Neural cell (in vitro differentiated cells): ENCODE results near the gene GALNT2. TPM values are rescaled to one million over a fixed set of nuclear protein-coding genes. Genes with fewer than 3 reads are reported as not detected.

Experiments used
- H2AFZ ChIP-seq: fragments of 200-600, 300-800 bp; sonication (generic), shearing (Covaris generic); 2 replicates; pipeline ENCODE4 v1.6.0; 2014; ENCODE audit warnings: low read depth, mild to moderate bottlenecking, antibody characterized with exemption, low read length, moderate library complexity
- H3F3A ChIP-seq: fragments of 200-600 bp; shearing (Covaris generic); 2 replicates; pipeline ENCODE4 v1.6.1; 2016; ENCODE audit warnings: mild to moderate bottlenecking, moderate library complexity, mixed read lengths, antibody characterized with exemption, low read length; ENCODE audit not compliant: insufficient read depth, poor library complexity, severe bottlenecking
- H3K27ac ChIP-seq: fragments of 200-600, 300-800 bp; sonication (generic), shearing (Covaris generic); 2 replicates; pipeline ENCODE4 v1.5.1; 2014; ENCODE audit warnings: mild to moderate bottlenecking, low read length, moderate library complexity
- H3K27me3 ChIP-seq: fragments of 300-800, 200-600 bp; sonication (generic), shearing (Covaris generic); 2 replicates; pipeline ENCODE4 v1.6.0; 2014; ENCODE audit warnings: mild to moderate bottlenecking, low read depth, low read length, moderate library complexity; ENCODE audit not compliant: insufficient read depth
- H3K36me3 ChIP-seq: fragments of 300-800, 200-600 bp; sonication (generic), shearing (Covaris generic); 2 replicates; pipeline ENCODE4 v1.5.1; 2014; ENCODE audit warnings: mild to moderate bottlenecking, antibody characterized with exemption, low read length, moderate library complexity; ENCODE audit not compliant: insufficient read depth
- H3K4me2 ChIP-seq: fragments of 300-800, 200-600 bp; sonication (generic), shearing (Covaris generic); 2 replicates; pipeline ENCODE4 v1.6.0; 2014; ENCODE audit warnings: mild to moderate bottlenecking, low read length
- H3K4me3 ChIP-seq: fragments of 300-800, 200-600 bp; sonication (generic), shearing (Covaris generic); 2 replicates; pipeline ENCODE4 v1.5.1; 2014; ENCODE audit warnings: mild to moderate bottlenecking, low read length, moderate library complexity
- H3K79me2 ChIP-seq: fragments of 200-600 bp; shearing (Covaris generic); replicated peaks from 2 replicates; pipeline ENCODE4 v1.6.0; 2014; ENCODE audit warnings: mild to moderate bottlenecking, low read length, moderate library complexity; ENCODE audit not compliant: insufficient read depth
- H3K9ac ChIP-seq: fragments of 300-800, 200-600 bp; sonication (generic), shearing (Covaris generic); 2 replicates; pipeline ENCODE4 v1.6.1; 2016; ENCODE audit warnings: mild to moderate bottlenecking, low read length, mixed read lengths
- H3K9me2 ChIP-seq: fragments of 200-600 bp; shearing (Covaris generic); 2 replicates; pipeline ENCODE4 v1.6.1; 2016; ENCODE audit warnings: mild to moderate bottlenecking, low read length, mixed read lengths; ENCODE audit not compliant: insufficient read depth
- H3K9me3 ChIP-seq: fragments of 200-600, 300-800 bp; sonication (generic), shearing (Covaris generic); 2 replicates; pipeline ENCODE4 v1.6.1; 2016; ENCODE audit warnings: mild to moderate bottlenecking, mixed run types, low read length, moderate library complexity, mixed read lengths
- H4K20me1 ChIP-seq: fragments of 200-600 bp; shearing (Covaris generic); 2 replicates; pipeline ENCODE4 v1.6.1; 2016; ENCODE audit warnings: mild to moderate bottlenecking, mixed run types; ENCODE audit not compliant: insufficient read depth
- EP300 ChIP-seq: fragments of 450-650 bp; conservative IDR thresholded peaks from 2 replicates; pipeline ENCODE4 v1.6.1; 2014; ENCODE audit warnings: antibody characterized with exemption, mild to moderate bottlenecking, moderate library complexity; ENCODE audit not compliant: poor library complexity, severe bottlenecking
- EZH2 ChIP-seq: fragments of 200-600, 300-800 bp; shearing (Covaris generic), sonication (generic); IDR thresholded peaks from 2 replicates; pipeline ENCODE4 v1.6.1; 2014; ENCODE audit warnings: antibody characterized with exemption, low read length, borderline replicate concordance, mild to moderate bottlenecking; ENCODE audit not compliant: insufficient read depth, poor library complexity, severe bottlenecking
- MXI1 ChIP-seq: fragments of 450-650 bp; conservative IDR thresholded peaks from 2 replicates; pipeline ENCODE4 v1.6.1; 2014; ENCODE audit warnings: antibody characterized with exemption, mild to moderate bottlenecking; ENCODE audit not compliant: poor library complexity, severe bottlenecking
- POLR2AphosphoS5 ChIP-seq: IDR thresholded peaks from 2 replicates; pipeline ENCODE4 v1.6.1; 2012
- RAD21 ChIP-seq: fragments of 450-650 bp; conservative IDR thresholded peaks from 2 replicates; pipeline ENCODE4 v1.6.1; 2014; ENCODE audit warnings: antibody characterized with exemption, mild to moderate bottlenecking, moderate library complexity
- SMC3 ChIP-seq: fragments of 450-650 bp; conservative IDR thresholded peaks from 2 replicates; pipeline ENCODE4 v1.6.1; 2014; ENCODE audit warnings: antibody characterized with exemption, mild to moderate bottlenecking, moderate library complexity; ENCODE audit not compliant: poor library complexity
- TAF1 ChIP-seq: IDR thresholded peaks from 2 replicates; pipeline ENCODE4 v1.6.1; 2012; ENCODE audit warnings: low read depth
- polyA plus RNA-seq: library from polyadenylated mRNA; depleted of rRNA; stranded (reverse); fragments of >200 nt; gene quantifications from 2 replicates; pipeline ENCODE4 v1.2.3, GENCODE V29; 2014
- TF ChIP-seq, protein P1 (sequence below): fragments of 450-650 bp; IDR thresholded peaks from 2 replicates; pipeline ENCODE4 v1.5.1; 2014; ENCODE audit warnings: antibody characterized with exemption, mild to moderate bottlenecking, moderate library complexity; ENCODE audit not compliant: poor library complexity, severe bottlenecking
- TF ChIP-seq, protein P2 (sequence below): IDR thresholded peaks from 2 replicates; pipeline ENCODE4 v1.6.1; 2012; ENCODE audit warnings: borderline replicate concordance

GALNT2 gene
- polyA plus RNA-seq, 1 donor from 2014 or later = 38.8 TPM

DNA sequence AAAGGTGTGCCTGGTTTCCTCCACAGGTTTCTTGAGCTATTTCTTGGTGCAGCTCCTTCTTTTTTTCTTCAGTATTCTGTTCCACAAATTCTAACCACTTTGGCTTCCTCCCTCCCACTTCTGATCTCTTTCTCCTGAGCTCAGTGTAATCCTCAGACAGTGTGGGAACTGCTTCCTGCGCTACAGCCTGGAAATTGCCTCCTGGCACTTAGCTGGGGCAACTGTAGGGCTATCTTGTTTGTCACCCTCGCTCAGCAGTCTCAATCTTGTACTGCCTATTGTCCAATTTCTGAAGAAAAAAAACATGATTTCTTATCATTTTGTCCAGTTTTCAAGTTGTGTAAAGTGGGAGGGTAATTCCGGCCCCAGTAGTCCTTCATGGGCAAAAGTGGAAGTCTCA, 24.0 kb upstream of the GALNT2 start:
- Histone ChIP-seq H3K36me3 (no peaks in the 10 kb centered on the region), H3F3A (no peaks in the 10 kb centered on the region), H3K79me2 (no peaks in the 10 kb centered on the region), H3K9me3 (no peaks in the 10 kb centered on the region), H3K4me2 (no peak overlapping the region), H3K9ac (no peak overlapping the region), H3K27ac (no peak overlapping the region), H4K20me1 (no peaks in the 10 kb centered on the region), H3K4me3 (no peak overlapping the region), H3K27me3 (no peaks in the 10 kb centered on the region), H2AFZ (no peak overlapping the region), H3K9me2 (no peaks in the 10 kb centered on the region)
- no peak for TF ChIP-seq SMC3
- TF ChIP-seq TAF1 = no peak
- no peak for TF ChIP-seq EP300
- TF ChIP-seq, protein P1, sequence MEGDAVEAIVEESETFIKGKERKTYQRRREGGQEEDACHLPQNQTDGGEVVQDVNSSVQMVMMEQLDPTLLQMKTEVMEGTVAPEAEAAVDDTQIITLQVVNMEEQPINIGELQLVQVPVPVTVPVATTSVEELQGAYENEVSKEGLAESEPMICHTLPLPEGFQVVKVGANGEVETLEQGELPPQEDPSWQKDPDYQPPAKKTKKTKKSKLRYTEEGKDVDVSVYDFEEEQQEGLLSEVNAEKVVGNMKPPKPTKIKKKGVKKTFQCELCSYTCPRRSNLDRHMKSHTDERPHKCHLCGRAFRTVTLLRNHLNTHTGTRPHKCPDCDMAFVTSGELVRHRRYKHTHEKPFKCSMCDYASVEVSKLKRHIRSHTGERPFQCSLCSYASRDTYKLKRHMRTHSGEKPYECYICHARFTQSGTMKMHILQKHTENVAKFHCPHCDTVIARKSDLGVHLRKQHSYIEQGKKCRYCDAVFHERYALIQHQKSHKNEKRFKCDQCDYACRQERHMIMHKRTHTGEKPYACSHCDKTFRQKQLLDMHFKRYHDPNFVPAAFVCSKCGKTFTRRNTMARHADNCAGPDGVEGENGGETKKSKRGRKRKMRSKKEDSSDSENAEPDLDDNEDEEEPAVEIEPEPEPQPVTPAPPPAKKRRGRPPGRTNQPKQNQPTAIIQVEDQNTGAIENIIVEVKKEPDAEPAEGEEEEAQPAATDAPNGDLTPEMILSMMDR = no peak
- TF ChIP-seq RAD21 = no peak
- TF ChIP-seq POLR2AphosphoS5 = no peak
- TF ChIP-seq EZH2 = no peak
- TF ChIP-seq MXI1 = no peak
- TF ChIP-seq, protein P2, sequence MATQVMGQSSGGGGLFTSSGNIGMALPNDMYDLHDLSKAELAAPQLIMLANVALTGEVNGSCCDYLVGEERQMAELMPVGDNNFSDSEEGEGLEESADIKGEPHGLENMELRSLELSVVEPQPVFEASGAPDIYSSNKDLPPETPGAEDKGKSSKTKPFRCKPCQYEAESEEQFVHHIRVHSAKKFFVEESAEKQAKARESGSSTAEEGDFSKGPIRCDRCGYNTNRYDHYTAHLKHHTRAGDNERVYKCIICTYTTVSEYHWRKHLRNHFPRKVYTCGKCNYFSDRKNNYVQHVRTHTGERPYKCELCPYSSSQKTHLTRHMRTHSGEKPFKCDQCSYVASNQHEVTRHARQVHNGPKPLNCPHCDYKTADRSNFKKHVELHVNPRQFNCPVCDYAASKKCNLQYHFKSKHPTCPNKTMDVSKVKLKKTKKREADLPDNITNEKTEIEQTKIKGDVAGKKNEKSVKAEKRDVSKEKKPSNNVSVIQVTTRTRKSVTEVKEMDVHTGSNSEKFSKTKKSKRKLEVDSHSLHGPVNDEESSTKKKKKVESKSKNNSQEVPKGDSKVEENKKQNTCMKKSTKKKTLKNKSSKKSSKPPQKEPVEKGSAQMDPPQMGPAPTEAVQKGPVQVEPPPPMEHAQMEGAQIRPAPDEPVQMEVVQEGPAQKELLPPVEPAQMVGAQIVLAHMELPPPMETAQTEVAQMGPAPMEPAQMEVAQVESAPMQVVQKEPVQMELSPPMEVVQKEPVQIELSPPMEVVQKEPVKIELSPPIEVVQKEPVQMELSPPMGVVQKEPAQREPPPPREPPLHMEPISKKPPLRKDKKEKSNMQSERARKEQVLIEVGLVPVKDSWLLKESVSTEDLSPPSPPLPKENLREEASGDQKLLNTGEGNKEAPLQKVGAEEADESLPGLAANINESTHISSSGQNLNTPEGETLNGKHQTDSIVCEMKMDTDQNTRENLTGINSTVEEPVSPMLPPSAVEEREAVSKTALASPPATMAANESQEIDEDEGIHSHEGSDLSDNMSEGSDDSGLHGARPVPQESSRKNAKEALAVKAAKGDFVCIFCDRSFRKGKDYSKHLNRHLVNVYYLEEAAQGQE = no peak

GRCh38 chr1:230044729-230045128, 22.3 kb upstream of the GALNT2 start:
- no peaks in the 10 kb centered on the region for H3K9me3 ChIP-seq

More at GRCh38 chr1:230044729-230045128, 22.3 kb upstream of the GALNT2 start:
- no peak overlapping the region for H3K9ac ChIP-seq
- no peak overlapping the region for H3K4me2 ChIP-seq
- H3K79me2 ChIP-seq = no peaks in the 10 kb centered on the region
- H3K27ac ChIP-seq = no peak overlapping the region
- no peaks in the 10 kb centered on the region for H4K20me1 ChIP-seq
- no peak overlapping the region for H2AFZ ChIP-seq
- H3F3A ChIP-seq = no peaks in the 10 kb centered on the region
- no peaks in the 10 kb centered on the region for H3K36me3 ChIP-seq
- TF ChIP-seq EP300 (no peak), SMC3 (no peak), MXI1 (no peak), EZH2 (no peak), TAF1 (no peak), RAD21 (no peak), POLR2AphosphoS5 (no peak)
- TF ChIP-seq, protein P1 = no peak
- TF ChIP-seq, protein P2 = no peak
- H3K4me3 ChIP-seq = no peak overlapping the region
- no peaks in the 10 kb centered on the region for H3K27me3 ChIP-seq
- no peaks in the 10 kb centered on the region for H3K9me2 ChIP-seq
